Measurements from ENCODE around the gene SLC16A12.
A peak's percentile ranks its signal among the peaks of the same experiment; 100 is the strongest.
"Not testable (repeated sequence)": the region's sequence is repeated elsewhere in the genome, so short reads cannot be mapped to it uniquely, and the experiment has no call there.

SLC16A12 gene

GRCh38 chr10:89414879-89415821 is 120.2 kb downstream of the SLC16A12 start:
- DNase-seq: no peak

DNA sequence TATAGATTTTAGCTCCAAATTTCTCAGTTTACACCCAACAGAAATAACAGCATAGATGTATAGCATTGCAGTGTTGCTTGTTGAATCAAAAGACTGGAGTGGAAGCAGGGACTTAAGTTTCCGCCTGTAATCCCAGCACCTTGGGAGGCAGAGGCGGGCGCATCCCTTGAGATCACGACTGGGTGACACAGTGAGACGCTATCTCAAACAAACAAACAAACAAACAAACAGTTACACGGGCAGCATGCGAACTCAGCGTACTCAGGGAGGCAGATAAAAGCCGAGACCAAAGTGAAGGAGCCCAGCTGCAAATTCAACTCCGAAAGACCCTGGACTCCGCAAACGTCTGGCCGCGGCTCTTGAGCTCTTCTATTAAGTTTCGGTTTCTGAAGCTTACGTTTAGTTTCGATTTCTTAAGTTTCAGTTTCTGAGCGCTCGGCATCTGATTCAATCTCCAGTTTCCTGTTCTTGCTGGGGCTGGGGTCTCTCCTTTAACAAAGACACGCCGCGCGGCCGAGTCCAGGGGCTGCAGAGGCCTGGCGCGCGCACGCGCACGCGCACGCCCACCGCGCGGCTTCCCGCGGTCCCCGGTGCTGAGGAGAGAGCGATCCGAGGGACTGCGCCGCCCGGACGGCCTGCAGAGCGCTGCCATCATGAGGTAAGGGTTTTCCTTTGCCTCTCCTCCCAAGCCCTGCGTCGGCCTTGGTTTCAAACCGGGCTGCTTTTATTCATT is 121.1 kb downstream of the SLC16A12 start, which contains the start of gene IFIT5:
TSS of gene IFIT5 (plus strand) at position 423 of the 733 bp plus-strand sequence. CDS start at position 654, 231 bp downstream.
- peak; percentile 58 for DNase-seq

DNA sequence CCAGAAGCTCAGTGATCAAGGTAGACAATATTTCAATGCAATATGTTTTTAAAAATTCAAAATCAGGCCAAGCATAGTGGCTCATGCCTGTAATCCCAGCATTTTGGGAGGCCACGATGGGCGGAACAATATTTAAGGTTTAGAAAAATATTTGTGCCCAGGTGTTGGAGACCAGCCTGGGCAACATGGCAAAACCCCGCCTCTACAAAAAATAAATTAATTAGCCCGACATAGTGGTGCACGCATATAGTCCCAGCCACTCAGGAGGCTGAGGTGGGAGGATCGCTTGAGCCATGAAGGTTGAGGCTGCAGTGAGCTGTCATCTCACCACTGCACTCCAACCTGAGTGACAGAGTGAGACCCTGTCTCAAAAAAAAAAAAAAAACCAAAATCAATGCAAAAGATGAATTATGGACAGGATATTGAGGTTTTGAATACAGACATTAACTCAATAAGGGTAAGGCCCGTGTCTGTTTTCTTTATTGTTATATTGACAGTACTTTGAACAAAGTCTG is 121.9 kb downstream of the SLC16A12 start:
- no peak for DNase-seq

DNA sequence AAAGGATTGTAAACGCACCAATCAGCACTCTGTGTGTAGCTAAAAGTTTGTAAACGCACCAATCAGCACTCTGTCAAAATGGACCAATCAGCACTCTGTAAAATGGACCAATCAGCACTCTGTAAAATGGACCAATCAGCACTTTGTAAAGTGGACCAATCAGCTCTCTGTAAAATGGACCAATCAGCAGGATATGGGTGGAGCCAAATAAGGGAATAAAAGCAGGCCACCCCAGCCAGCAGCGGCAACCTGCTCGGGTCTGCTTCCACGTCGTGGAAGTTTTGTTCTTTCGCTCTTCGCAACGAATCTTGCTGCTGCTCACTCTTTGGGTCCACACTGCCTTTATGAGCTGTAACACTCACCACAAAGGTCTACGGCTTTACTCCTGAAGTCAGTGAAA is 123.1 kb downstream of the SLC16A12 start:
- not testable (repeated sequence) for DNase-seq

- not testable (repeated sequence) for DNase-seq
Observed at GRCh38 chr10:89411135-89411534, 124.3 kb downstream of the SLC16A12 start.

DNA sequence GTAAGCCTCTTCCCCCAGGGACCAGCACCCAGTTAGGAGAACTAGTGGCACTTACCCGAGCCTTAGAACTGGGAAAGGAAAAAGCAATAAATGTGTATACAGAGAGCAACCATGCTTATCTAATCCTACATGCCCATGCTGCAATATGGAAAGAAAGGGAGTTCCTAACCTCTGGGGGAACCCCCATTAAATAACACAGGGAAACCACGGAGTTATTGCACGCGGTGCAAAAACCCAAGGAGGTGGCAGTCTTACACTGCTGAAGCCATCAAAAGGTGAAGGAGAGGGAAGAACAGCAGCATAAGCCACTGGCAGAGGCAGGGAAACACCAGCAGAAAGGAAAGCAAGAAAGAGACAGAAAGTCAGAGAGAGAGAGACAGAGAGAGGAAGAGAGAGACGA is 124.8 kb downstream of the SLC16A12 start:
- DNase-seq: not testable (repeated sequence)

- not testable (repeated sequence) for DNase-seq
Observed at GRCh38 chr10:89409282-89409681, 126.1 kb downstream of the SLC16A12 start.

- not testable (repeated sequence) for DNase-seq
Observed at GRCh38 chr10:89407792-89408191, 127.6 kb downstream of the SLC16A12 start.

DNA sequence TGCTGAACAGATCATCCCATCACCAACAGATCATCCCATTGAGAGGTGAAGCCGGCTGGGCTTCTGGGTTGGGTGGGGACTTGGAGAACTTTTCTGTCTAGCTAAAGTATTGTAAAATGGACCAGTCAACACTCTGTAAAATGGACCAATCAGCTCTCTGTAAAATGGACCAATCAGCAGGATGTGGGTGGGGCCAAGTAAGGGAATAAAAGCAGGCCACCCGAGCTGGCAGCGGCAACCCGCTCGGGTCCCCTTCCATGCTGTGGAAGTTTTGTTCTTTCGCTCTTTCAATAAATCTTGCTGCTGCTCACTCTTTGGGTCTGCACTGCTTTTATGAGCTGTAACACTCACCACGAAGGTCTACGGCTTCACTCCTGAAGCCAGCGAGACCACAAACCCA is 129.2 kb downstream of the SLC16A12 start:
- DNase-seq: not testable (repeated sequence)

DNA sequence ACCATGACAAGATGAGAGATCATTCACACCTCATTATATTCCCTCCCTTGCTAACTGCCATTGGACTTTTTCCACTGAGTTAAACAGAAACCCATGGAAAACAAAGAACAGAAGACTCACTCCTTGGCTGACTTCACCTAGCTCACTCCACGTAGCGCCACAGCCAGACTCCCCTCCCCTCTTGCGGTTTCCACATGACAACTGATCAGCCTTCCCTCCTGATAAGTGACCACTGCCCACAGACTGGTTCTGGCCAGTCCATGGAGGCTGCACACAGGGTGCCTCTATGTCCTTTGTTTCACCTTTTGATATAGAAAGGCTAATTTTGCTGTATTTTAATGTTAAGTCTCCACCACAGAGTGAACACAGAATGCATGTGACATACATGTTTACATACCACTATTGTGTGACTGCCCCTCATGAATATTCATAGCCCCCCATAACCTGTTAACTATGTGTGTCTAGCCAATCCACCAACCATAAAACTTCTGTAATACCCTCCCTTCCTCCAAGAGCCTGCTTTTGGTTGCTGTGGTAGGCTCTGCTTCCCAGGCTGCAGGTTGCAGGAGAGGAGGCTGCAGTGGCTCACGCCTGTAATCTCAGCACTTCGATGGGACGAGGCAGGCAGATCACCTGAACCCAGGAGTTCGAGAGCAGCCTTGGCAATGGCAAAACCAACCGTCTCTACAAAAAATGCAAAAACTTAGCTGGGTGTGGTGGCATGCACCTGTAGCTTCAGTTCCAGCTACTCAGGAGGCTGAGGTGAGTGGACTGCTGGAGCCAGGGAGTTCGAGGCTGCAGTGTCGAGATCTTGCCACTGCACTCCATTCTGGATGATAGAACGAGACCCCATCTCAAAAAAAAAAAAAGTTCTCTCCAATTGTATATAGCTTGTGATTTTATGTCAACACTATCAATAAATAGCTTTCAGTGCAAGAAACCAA is 131.0 kb downstream of the SLC16A12 start:
- DNase-seq: no peak

DNA sequence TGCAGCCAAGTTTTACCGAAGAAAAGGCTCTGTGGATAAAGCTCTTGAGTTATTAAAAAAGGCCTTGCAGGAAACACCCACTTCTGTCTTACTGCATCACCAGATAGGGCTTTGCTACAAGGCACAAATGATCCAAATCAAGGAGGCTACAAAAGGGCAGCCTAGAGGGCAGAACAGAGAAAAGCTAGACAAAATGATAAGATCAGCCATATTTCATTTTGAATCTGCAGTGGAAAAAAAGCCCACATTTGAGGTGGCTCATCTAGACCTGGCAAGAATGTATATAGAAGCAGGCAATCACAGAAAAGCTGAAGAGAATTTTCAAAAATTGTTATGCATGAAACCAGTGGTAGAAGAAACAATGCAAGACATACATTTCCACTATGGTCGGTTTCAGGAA is 132.4 kb downstream of the SLC16A12 start:
- DNase-seq: no peak

GRCh38 chr10:89399956-89400355 is 135.4 kb downstream of the SLC16A12 start:
- no peak for DNase-seq

DNA sequence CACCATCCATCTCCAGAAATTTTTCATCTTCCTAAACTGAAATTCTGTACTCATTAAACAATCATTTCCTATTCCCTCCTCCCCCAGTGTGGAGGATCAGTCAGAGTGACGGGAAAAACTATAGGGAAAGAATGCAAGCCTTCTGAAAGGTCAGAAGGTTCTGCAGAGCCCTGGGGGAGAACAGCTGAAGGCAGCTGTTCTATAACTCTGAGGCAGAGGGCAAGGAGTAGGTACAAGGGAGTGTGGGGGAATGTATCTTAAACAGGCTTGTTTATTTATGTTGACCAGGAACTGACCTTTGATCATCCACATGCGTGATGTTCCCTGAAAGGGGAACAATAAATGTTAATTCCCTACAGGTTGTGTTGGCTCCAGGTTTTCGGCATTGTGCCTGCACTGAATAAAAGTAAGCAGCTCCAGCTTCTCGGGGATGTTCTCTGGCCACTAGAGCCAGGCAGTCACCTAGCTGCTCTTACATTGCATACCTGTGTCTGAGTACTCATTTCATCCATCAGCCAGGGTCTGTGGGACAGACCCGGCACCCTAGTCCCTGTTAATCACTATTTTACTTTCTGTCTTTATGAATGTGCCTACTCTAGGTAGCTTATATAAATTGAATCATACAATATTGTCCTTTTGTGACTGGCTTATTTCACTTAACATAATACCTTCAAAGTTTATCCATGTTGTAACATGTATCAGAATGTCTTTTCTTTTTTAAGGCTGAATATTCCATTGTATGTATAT is 137.2 kb downstream of the SLC16A12 start:
- DNase-seq: no peak

- DNase-seq: no peak
Observed at GRCh38 chr10:89395141-89395540, 140.3 kb downstream of the SLC16A12 start.

DNA sequence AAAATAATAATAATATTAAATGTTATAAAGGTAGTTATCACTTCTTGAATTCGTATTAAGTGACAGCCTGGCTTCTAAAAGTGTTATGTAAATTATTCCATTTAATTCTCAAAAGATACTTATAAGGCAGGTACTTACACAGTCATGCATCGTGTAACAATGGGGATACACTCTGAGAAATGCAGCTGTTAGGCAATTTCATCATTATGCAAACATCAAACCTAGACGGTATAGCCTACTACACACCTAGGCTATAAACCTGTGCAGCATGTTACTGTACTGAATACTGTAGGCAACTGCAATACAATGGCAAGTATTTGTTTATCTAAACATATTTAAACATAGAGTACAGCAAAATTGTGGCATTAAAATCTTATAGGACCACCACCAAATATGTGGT is 141.5 kb downstream of the SLC16A12 start:
- no peak for DNase-seq

- no peak for DNase-seq
Observed at GRCh38 chr10:89392974-89393373, 142.4 kb downstream of the SLC16A12 start.

- DNase-seq: peak; percentile 32
Observed at GRCh38 chr10:89391907-89392756, 143.3 kb downstream of the SLC16A12 start, which contains the start of gene IFIT1. Gene IFIT1, plus strand, starts transcription at chr10:89392623. Its CDS starts 90 bp downstream, at chr10:89392713.

GRCh38 chr10:89391226-89391576 is 144.2 kb downstream of the SLC16A12 start:
- not testable (repeated sequence) for DNase-seq

GRCh38 chr10:89390476-89391225 is 144.7 kb downstream of the SLC16A12 start:
- DNase-seq: no peak

- DNase-seq: peak; percentile 21
Observed at GRCh38 chr10:89389254-89389653, 146.1 kb downstream of the SLC16A12 start.
